GM21423 (cell line): ENCODE results near the gene SBK3.

ENCODE experiments used
- ATAC-seq: cut with Tn5 transposase; IDR thresholded peaks from one replicate; pipeline ENCODE4 v1.9.1; 2021; ENCODE audit warnings: mild to moderate bottlenecking, moderate library complexity; ENCODE audit not compliant: unreplicated experiment

SBK3 gene

DNA sequence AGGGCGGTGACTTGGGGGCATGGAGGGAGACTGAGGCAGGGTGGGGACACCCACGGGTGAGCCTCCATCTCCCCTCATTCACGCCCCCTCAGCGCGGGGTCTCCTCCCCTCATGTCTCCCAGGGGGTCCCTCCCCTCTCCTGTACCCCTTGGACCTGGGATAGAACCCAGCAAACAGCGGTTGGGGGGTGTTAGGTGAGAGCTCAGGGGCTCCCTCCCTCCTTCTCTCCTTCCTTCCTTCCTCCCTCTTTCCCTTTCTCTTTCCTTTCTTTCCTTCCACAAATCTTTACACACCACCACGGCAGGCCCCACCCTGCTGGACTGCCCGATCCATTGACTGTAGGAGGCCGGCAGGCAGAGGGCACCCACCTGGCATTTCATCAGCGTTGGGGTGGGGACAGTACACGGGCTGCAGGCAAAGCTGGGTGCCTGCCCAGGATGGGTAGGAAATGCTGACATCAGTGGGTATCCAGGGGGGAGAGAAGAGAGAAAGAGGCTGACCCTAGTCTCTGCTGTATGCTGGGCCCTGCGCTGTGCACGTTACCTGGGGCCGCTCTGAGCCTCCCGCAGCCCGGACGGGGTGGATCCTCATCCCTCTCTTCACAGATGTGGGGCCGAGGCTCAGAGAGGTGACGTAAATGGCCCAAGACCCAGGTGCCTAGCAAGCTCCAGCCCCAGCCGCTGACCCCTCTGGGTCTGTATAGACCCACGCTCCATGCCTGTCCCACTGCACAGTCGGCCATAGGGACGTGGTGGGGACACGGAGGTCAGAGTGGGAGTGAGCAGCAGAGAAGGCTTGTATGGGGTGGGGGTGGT, 53.6 kb downstream of the SBK3 start:
- ATAC-seq, result no peak
